Measurements from ENCODE around the gene CNTN4.

DNA sequence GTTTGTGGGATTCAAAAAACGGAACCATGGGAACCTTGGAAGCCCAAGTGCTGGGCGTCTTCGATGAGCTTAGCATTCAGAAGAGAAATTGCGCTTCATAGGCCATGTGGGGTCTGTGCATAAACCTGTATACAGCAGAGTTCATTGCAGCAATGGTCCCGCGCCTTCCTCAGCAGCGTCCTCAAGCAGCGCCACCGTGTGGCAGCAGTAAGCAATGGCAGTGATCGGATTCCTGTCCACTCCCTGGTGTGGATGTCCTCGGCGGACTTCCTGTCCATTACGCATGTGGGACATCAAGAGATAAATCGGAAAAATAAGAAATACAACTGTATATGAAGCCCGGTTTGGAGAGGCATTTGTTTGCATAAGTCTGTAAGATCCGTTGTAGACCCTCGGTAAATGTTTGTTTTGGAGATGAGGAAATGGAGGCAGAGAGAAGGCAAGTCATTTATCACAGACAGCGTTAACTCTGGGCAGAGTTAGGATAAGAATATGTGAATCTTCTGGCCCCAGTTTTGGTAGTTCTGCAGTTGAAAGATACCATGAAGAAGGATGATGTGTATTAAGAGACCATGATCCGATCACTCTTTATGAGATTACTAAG, 57.7 kb downstream of the CNTN4 start:
- TF ChIP-seq ZNF274 (IDR thresholded peaks at IDR 0.05; ENCODE audit: low read depth, low read length) = no peak
- no peak for TF ChIP-seq SUZ12 (IDR thresholded peaks at IDR 0.05; ENCODE audit: extremely low read depth, insufficient read depth, insufficient read length)
- TF ChIP-seq YY1 (IDR thresholded peaks at IDR 0.05; ENCODE audit: insufficient read depth, insufficient read length) = no peak
